Liver (tissue), 9 donors: ENCODE data around the gene C4orf33. TPM values are rescaled to one million over a fixed set of nuclear protein-coding genes. Genes with fewer than 3 reads are reported as not detected.
"Not testable (repeated sequence)": the region's sequence is repeated elsewhere in the genome, so short reads cannot be mapped to it uniquely, and the experiment has no call there.

Experiments
- DNase-seq: peaks from one replicate; pipeline ENCODE4 v3.0.0-alpha.2; 2017; ENCODE audit warnings: low spot score
- H3K27ac ChIP-seq, 2 donors: one replicate each; pipeline ENCODE4 v1.7.0; 2013; ENCODE audit warnings: inconsistent platforms in 2 of 2, low read length in 2 of 2, control low read depth in 1 of 2, low read depth in 1 of 2, mild to moderate bottlenecking in 1 of 2
- H3K27me3 ChIP-seq, 4 donors: one replicate each; pipeline versions ENCODE4 v1.6.1 to v1.7.0; 2013; ENCODE audit warnings: low read length in 3 of 4, inconsistent platforms in 1 of 4, mild to moderate bottlenecking in 1 of 4, moderate library complexity in 1 of 4; ENCODE audit not compliant: control insufficient read depth in 4 of 4, insufficient read depth in 4 of 4
- H3K36me3 ChIP-seq, 4 donors: one replicate each; pipeline versions ENCODE4 v1.6.1 to v1.7.0; 2013; ENCODE audit warnings: low read length in 3 of 4, mild to moderate bottlenecking in 3 of 4, low read depth in 1 of 4, moderate library complexity in 1 of 4; ENCODE audit not compliant: control insufficient read depth in 4 of 4, insufficient read depth in 3 of 4
- H3K4me1 ChIP-seq, 4 donors: one replicate each; pipeline versions ENCODE4 v1.6.1 to v1.7.0; 2013; ENCODE audit warnings: low read length in 3 of 4, mild to moderate bottlenecking in 3 of 4, moderate library complexity in 1 of 4; ENCODE audit not compliant: control insufficient read depth in 4 of 4, insufficient read depth in 4 of 4
- H3K4me3 ChIP-seq, 3 donors: one replicate each; pipeline versions ENCODE4 v1.6.1 to v1.7.0; 2013; ENCODE audit warnings: low read length in 3 of 3, control low read depth in 1 of 3, low read depth in 1 of 3, mild to moderate bottlenecking in 1 of 3
- H3K9ac ChIP-seq, 2 donors: one replicate each; pipeline ENCODE4 v1.7.0; 2013; ENCODE audit warnings: low read length in 2 of 2, mild to moderate bottlenecking in 2 of 2, moderate library complexity in 2 of 2, control low read depth in 1 of 2, low read depth in 1 of 2
- H3K9me3 ChIP-seq, 4 donors: one replicate each; pipeline versions ENCODE4 v1.6.1 to v1.7.0; 2013; ENCODE audit warnings: low read length in 3 of 4; ENCODE audit not compliant: control insufficient read depth in 4 of 4
- ATF3 ChIP-seq: IDR thresholded peaks from 2 replicates; pipeline ENCODE4 v1.6.1; 2016; ENCODE audit warnings: antibody characterized with exemption
- EGR1 ChIP-seq, 2 donors: IDR thresholded peaks; 2 replicates each; pipeline ENCODE4 v1.6.1; 2016 to 2018; ENCODE audit warnings: antibody characterized with exemption in 2 of 2, low read depth in 2 of 2
- FOXA2 ChIP-seq: IDR thresholded peaks from 2 replicates; pipeline ENCODE4 v1.6.1; 2016; ENCODE audit warnings: antibody characterized with exemption
- GABPA ChIP-seq, 2 donors: IDR thresholded peaks in 1 of 2; conservative IDR thresholded peaks in 1 of 2; 2 replicates each; pipeline ENCODE4 v1.6.1; 2016; ENCODE audit warnings: antibody characterized with exemption in 2 of 2, mild to moderate bottlenecking in 1 of 2, moderate library complexity in 1 of 2
- HNF4A ChIP-seq, 2 donors: conservative IDR thresholded peaks; 2 replicates each; pipeline ENCODE4 v1.6.1; 2016; ENCODE audit warnings: antibody characterized with exemption in 2 of 2, mild to moderate bottlenecking in 2 of 2
- HNF4G ChIP-seq: IDR thresholded peaks from 2 replicates; pipeline ENCODE4 v1.6.1; 2016; ENCODE audit warnings: antibody characterized with exemption
- NR2F2 ChIP-seq: IDR thresholded peaks from 2 replicates; pipeline ENCODE4 v1.6.1; 2016; ENCODE audit warnings: antibody characterized with exemption
- RAD21 ChIP-seq, 2 donors: IDR thresholded peaks; 2 replicates each; pipeline ENCODE4 v1.6.1; 2016; ENCODE audit warnings: antibody characterized with exemption in 2 of 2, mild to moderate bottlenecking in 2 of 2
- REST ChIP-seq: IDR thresholded peaks from 2 replicates; pipeline ENCODE4 v1.6.1; 2016; ENCODE audit warnings: antibody characterized with exemption, mild to moderate bottlenecking
- SP1 ChIP-seq: IDR thresholded peaks from 2 replicates; pipeline ENCODE4 v1.6.1; 2018; ENCODE audit warnings: antibody characterized with exemption, mild to moderate bottlenecking
- TAF1 ChIP-seq: conservative IDR thresholded peaks from 2 replicates; pipeline ENCODE4 v1.6.1; 2016; ENCODE audit warnings: antibody characterized with exemption, mild to moderate bottlenecking
- YY1 ChIP-seq: IDR thresholded peaks from 2 replicates; pipeline ENCODE4 v1.6.1; 2016; ENCODE audit warnings: antibody characterized with exemption, mild to moderate bottlenecking
- ZBTB33 ChIP-seq: IDR thresholded peaks from 2 replicates; pipeline ENCODE4 v1.6.1; 2016; ENCODE audit warnings: antibody characterized with exemption
- WGBS: extraction: QIAGEN DNeasy Blood & Tissue Kit; methylation state at CpG from one replicate; pipeline ENCODE4 v1.1.7; 2013; 5-methylcytosine and 5-hydroxymethylcytosine counted together
- polyA plus RNA-seq, 2 donors: library from polyadenylated mRNA; stranded (reverse) in 1 of 2; unstranded in 1 of 2; fragments of 200-250 nt in 1 of 2; fragments of >200 nt in 1 of 2; fragmentation: Nextera tagmentation in 1 of 2; extraction: Ambion mirVana in 1 of 2; gene quantifications; one replicate each; pipeline versions ENCODE4 v1.2.1 to v1.2.3, GENCODE V29; 2013 to 2015
- total RNA-seq, 2 donors: library from RNA; depleted of rRNA; stranded (reverse); fragments of >200 nt; gene quantifications; one replicate each; pipeline ENCODE4 v1.2.3, GENCODE V29; 2014
- donor health status: healthy.
- donor health status: healthy.
- donor health status: healthy.
- donor health status: healthy.
- donor health status: healthy.

The C4orf33 gene
- total and polyA plus RNA-seq, 4 donors, result 2.4 to 7.7 (median 4.8) TPM

- TF ChIP-seq REST (no peak), HNF4A (conservative IDR thresholded peaks at IDR 0.05) (no peak), ATF3 (no peak), TAF1 (no peak), NR2F2 (no peak), GABPA (IDR thresholded peaks at IDR 0.05 in 1 of 2, conservative IDR thresholded peaks at IDR 0.05 in 1 of 2) (no peak), YY1 (no peak), EGR1 (IDR thresholded peaks at IDR 0.05; ENCODE audit: low read depth in 2 of 2) (no peak)
- 82% methylated on average over 1 of the region's 1 CpG for WGBS
- H3K27ac ChIP-seq, result no peak overlapping the region
- H3K9me3 ChIP-seq, result no peaks in the 10 kb centered on the region
- no peak overlapping the region for H3K4me3 ChIP-seq
- DNase-seq, result no peak
- H3K9ac ChIP-seq, result no peak overlapping the region
- H3K27me3 ChIP-seq, result no peaks in the 10 kb centered on the region
- H3K4me1 ChIP-seq, result no peaks in the 10 kb centered on the region
- H3K36me3 ChIP-seq, result peaks cover 0 to 7% (median 2%) of the 10 kb centered on the region in 4 donors
Observed at GRCh38 chr4:129113919-129114318, 18.0 kb downstream of the C4orf33 start.

- no peaks in the 10 kb centered on the region for H3K4me1 ChIP-seq
- no peaks in the 10 kb centered on the region for H3K36me3 ChIP-seq
- no peaks in the 10 kb centered on the region for H3K9me3 ChIP-seq
- no peak overlapping the region for H3K9ac ChIP-seq
- DNase-seq, result no peak
- no peak overlapping the region for H3K4me3 ChIP-seq
- no peak for TF ChIP-seq SP1
- no peak for TF ChIP-seq YY1
- TF ChIP-seq EGR1 (IDR thresholded peaks at IDR 0.05; ENCODE audit: low read depth in 2 of 2), result no peak
- no peak for TF ChIP-seq FOXA2
- TF ChIP-seq ZBTB33, result no peak
- TF ChIP-seq GABPA (IDR thresholded peaks at IDR 0.05 in 1 of 2, conservative IDR thresholded peaks at IDR 0.05 in 1 of 2), result no peak
- no peak for TF ChIP-seq RAD21 (IDR thresholded peaks at IDR 0.05)
- TF ChIP-seq TAF1, result no peak
- TF ChIP-seq ATF3, result no peak
- no peak for TF ChIP-seq NR2F2
- no peak for TF ChIP-seq HNF4G
- no peak overlapping the region for H3K27ac ChIP-seq
- no peaks in the 10 kb centered on the region for H3K27me3 ChIP-seq
- 93% methylated on average over 5 of the region's 5 CpGs for WGBS
Observed at GRCh38 chr4:129117705-129118104, 21.8 kb downstream of the C4orf33 start.

- H3K9ac ChIP-seq, DNase-seq, H3K27ac ChIP-seq, H3K9me3 ChIP-seq, H3K4me1 ChIP-seq, H3K27me3 ChIP-seq, H3K4me3 ChIP-seq, H3K36me3 ChIP-seq: not testable (repeated sequence)
- WGBS, result 91% methylated on average over 5 of the region's 5 CpGs
Observed at GRCh38 chr4:129126614-129127013, 30.7 kb downstream of the C4orf33 start.
